Ishikawa (cell line): Measurements from ENCODE around the gene DPP8.

Experiments used
- CEBPB ChIP-seq: IDR thresholded peaks from 2 replicates; pipeline ENCODE4 v1.6.1; 2012
- CREB1 ChIP-seq: IDR thresholded peaks from 2 replicates; pipeline ENCODE4 v1.6.1; 2012; ENCODE audit warnings: low read depth
- EGR1 ChIP-seq: IDR thresholded peaks from 2 replicates; pipeline ENCODE4 v1.6.1; 2012
- EP300 ChIP-seq: IDR thresholded peaks from 2 replicates; pipeline ENCODE4 v1.6.1; 2012; ENCODE audit warnings: borderline replicate concordance
- FOXM1 ChIP-seq: IDR thresholded peaks from 2 replicates; pipeline ENCODE4 v1.6.1; 2012; ENCODE audit warnings: low read depth, borderline replicate concordance
- NFIC ChIP-seq: IDR thresholded peaks from 2 replicates; pipeline ENCODE4 v1.6.1; 2012
- RAD21 ChIP-seq: IDR thresholded peaks from 2 replicates; pipeline ENCODE4 v1.6.1; 2012; ENCODE audit warnings: low read depth
- TAF1 ChIP-seq: IDR thresholded peaks from 2 replicates; pipeline ENCODE4 v1.6.1; 2012; ENCODE audit warnings: low read depth, mild to moderate bottlenecking
- TCF12 ChIP-seq: IDR thresholded peaks from 2 replicates; pipeline ENCODE4 v1.6.1; 2012; ENCODE audit warnings: low read depth
- TEAD4 ChIP-seq: IDR thresholded peaks from 2 replicates; pipeline ENCODE4 v1.6.1; 2012
- USF1 ChIP-seq: IDR thresholded peaks from 2 replicates; pipeline ENCODE4 v1.6.1; 2012
- YY1 ChIP-seq: IDR thresholded peaks from 2 replicates; pipeline ENCODE4 v1.6.1; 2012; ENCODE audit warnings: low read depth
- ZBTB7A ChIP-seq: IDR thresholded peaks from 2 replicates; pipeline ENCODE4 v1.6.1; 2012; ENCODE audit warnings: low read depth
- TF ChIP-seq, protein P1 (sequence below): IDR thresholded peaks from 2 replicates; pipeline ENCODE4 v1.6.1; 2012
- TF ChIP-seq, protein P2 (sequence below): IDR thresholded peaks from 2 replicates; pipeline ENCODE4 v1.6.1; 2012; ENCODE audit warnings: low read depth, mild to moderate bottlenecking

Gene DPP8

DNA sequence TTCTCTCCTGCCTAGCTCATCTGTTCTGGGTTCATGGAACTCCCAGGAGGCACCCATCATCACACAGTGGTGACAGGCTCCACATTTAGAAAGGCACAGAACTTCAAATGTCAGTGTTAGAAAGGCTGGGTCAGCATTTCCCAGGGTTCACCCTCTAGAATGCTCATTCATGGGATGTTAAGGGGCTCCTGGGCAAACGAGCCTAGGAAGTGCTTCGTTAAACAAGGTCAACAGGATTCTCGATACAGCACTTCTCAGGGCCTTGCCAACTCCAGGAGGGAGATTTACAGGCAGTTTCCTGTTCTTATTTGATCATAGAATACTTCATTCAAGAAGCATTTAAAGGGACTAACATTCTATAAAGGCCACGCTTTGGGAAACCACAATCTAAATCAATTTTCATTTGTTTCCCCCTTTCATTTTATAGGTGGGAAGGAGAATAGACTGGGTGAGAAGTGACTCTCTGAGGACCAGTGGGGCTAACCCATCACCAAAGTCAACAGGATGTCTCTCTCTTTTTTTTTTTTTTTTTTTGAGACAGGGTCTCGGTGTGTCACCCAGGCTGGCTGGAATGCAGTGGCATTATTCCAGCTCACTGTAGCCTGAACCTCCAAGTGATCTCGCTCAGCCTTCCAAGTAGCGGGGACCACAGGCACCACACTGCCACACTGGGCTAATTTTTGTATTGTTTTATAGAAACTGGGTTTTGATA, 109.0 kb downstream of the DPP8 start:
- TF ChIP-seq EGR1: no peak
- TF ChIP-seq, protein P1, sequence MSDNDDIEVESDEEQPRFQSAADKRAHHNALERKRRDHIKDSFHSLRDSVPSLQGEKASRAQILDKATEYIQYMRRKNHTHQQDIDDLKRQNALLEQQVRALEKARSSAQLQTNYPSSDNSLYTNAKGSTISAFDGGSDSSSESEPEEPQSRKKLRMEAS: no peak

GRCh38 chr15:65406424-65407000, 111.0 kb downstream of the DPP8 start:
- TF ChIP-seq TCF12 (no peak), ZBTB7A (no peak), CEBPB (no peak), TEAD4 (no peak), EP300 (no peak)
- TF ChIP-seq, protein P2, sequence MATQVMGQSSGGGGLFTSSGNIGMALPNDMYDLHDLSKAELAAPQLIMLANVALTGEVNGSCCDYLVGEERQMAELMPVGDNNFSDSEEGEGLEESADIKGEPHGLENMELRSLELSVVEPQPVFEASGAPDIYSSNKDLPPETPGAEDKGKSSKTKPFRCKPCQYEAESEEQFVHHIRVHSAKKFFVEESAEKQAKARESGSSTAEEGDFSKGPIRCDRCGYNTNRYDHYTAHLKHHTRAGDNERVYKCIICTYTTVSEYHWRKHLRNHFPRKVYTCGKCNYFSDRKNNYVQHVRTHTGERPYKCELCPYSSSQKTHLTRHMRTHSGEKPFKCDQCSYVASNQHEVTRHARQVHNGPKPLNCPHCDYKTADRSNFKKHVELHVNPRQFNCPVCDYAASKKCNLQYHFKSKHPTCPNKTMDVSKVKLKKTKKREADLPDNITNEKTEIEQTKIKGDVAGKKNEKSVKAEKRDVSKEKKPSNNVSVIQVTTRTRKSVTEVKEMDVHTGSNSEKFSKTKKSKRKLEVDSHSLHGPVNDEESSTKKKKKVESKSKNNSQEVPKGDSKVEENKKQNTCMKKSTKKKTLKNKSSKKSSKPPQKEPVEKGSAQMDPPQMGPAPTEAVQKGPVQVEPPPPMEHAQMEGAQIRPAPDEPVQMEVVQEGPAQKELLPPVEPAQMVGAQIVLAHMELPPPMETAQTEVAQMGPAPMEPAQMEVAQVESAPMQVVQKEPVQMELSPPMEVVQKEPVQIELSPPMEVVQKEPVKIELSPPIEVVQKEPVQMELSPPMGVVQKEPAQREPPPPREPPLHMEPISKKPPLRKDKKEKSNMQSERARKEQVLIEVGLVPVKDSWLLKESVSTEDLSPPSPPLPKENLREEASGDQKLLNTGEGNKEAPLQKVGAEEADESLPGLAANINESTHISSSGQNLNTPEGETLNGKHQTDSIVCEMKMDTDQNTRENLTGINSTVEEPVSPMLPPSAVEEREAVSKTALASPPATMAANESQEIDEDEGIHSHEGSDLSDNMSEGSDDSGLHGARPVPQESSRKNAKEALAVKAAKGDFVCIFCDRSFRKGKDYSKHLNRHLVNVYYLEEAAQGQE: no peak

DNA sequence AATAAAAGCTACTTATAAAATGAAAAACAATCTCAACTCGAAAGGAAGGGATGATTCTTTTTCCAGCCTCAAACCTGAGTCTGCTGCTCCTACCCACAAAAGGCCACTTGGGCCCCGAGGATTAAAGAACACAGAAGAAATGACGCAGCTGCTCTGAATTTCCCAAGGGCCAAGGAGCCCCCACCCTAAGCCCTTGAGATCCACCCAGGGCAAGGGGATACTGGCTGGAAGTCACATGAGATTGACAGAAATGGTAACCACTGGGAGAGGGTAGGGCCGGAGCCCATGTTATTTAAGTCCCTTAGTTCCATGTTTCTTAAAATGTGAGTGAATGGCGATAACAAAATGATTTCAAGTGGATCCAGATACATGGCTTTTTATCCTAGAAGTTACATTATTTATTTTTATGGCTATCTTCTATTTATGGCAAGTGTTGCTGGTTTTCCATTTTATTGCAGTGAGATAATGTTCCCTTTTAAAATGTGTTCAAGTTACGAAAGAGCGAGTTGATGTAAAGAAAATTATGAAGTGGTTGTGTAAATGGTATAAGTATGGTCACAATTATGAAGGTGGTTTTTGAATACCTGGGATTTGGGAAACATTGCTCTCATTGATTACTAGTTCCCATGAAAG, 111.6 kb downstream of the DPP8 start:
- TF ChIP-seq FOXM1 (no peak), USF1 (no peak), TCF12 (no peak), RAD21 (no peak), TAF1 (no peak), CREB1 (no peak), ZBTB7A (no peak), NFIC (no peak), YY1 (no peak), EP300 (no peak), TEAD4 (no peak), EGR1 (no peak), CEBPB (no peak)
- TF ChIP-seq, protein P2: no peak
- TF ChIP-seq, protein P1: no peak

DNA sequence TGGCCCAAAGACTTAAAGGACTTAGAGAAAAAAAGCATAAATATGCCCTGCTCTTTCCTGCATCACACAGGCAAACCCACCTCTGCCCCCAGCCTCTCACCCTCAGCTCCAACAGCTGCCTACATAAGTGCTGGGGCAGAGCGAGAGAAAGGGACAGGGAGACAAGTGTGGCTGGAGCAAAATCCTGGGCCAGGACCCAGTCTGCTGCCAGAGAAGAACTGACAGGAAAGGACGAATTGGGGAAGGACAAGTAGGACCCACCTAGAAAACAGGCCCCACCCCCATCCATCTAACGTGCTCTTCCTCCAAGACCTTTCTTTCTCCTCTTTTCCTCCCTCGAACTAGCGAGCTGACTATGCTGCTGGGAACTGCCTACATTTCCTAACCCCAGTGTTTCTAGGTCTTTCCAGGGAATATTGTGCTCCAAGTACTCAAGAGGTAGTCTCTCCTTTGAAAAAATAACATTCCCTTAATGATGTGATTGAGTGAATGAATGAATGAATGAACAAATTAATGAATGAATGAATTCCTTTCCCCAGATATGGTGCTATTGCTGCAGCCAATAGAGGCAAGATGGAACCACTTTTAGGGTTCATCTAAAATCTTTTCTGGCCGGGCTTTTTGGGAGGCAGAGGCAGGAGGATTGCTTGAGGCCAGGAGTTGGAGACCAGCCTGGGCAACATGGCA, 113.2 kb downstream of the DPP8 start:
- TF ChIP-seq, protein P2: no peak
- TF ChIP-seq, protein P1: no peak
- no peak for TF ChIP-seq YY1
- no peak for TF ChIP-seq NFIC
- no peak for TF ChIP-seq FOXM1
- no peak for TF ChIP-seq USF1
- no peak for TF ChIP-seq EP300
- TF ChIP-seq EGR1: no peak
